K562 (cell line): Measurements from ENCODE around the gene ELMO1. TPM values are rescaled to one million over a fixed set of nuclear protein-coding genes. Genes with fewer than 3 reads are reported as not detected.

Experiments used
- ATAC-seq: fragments of 200-7000 bp; cut with Tn5 transposase; 3 replicates; pipeline ENCODE4 v1.9.1; 2020; ENCODE audit warnings: moderate library complexity
- BruUV-seq: library from RNA; stranded (reverse); fragments of 400-500 nt; replicated peaks from 2 replicates; lab custom pipeline; 2021; lab: Mats Ljungman, UMichigan
- CTCF ChIA-PET: fragments of 300-600 bp; formaldehyde crosslinking; extraction: SDS; loops from one replicate; lab custom pipeline; 2021; ENCODE audit warnings: low intra/inter-chr PET ratio; lab: Yijun Ruan, JAX
- POLR2A ChIA-PET: fragments of 300-600, 350-650 bp; sonication (Branson Sonifier 250); formaldehyde crosslinking; extraction: SDS; loops from one replicate; lab custom pipeline; 2021; ENCODE audit warnings: antibody characterized with exemption, inconsistent platforms; lab: Yijun Ruan, JAX
- DNase-seq, 4 experiments: peaks; one replicate each; pipeline versions ENCODE4 v3.0.0 to v3.0.0-alpha.2; 2011 to 2018; ENCODE audit warnings: low spot score in 3 of 4, mixed read lengths in 3 of 4; ENCODE audit errors: extremely low read depth in 1 of 4
- FAIRE-seq: peaks from 2 replicates; lab custom pipeline; 2011; peaks lifted over from hg19 to GRCh38; lab: Jason Lieb, UNC
- H2AFZ ChIP-seq: 2 replicates; pipeline ENCODE4 v1.6.0; 2011; ENCODE audit warnings: low read depth, low read length, control low read depth, inconsistent platforms
- H3K27ac ChIP-seq: fragments of 200-600 bp; 3 replicates; pipeline ENCODE4 v1.8.0; 2011; ENCODE audit warnings: low read depth, mild to moderate bottlenecking, control low read depth, inconsistent platforms, low read length, moderate library complexity, mixed read lengths; ENCODE audit errors: extremely low read depth
- H3K27me3 ChIP-seq, 2 experiments: fragments of 300-600 bp in 1 of 2; 2 replicates in 1 of 2; 3 replicates in 1 of 2; pipeline versions ENCODE4 v1.6.0 to v1.8.0; 2011; ENCODE audit warnings: inconsistent platforms in 2 of 2, low read length in 2 of 2, mild to moderate bottlenecking in 1 of 2, mixed read lengths in 1 of 2, moderate library complexity in 1 of 2; ENCODE audit not compliant: control insufficient read depth in 2 of 2, insufficient read depth in 2 of 2
- H3K36me3 ChIP-seq: fragments of 300-600 bp; 3 replicates; pipeline ENCODE4 v1.8.0; 2011; ENCODE audit warnings: mild to moderate bottlenecking, low read length, inconsistent platforms; ENCODE audit not compliant: control insufficient read depth, insufficient read depth
- H3K4me1 ChIP-seq, 2 experiments: fragments of 200-600 bp in 1 of 2; replicated peaks in 1 of 2; 2 replicates in 1 of 2; 3 replicates in 1 of 2; pipeline versions ENCODE4 v1.5.1 to v1.8.0; 2011; ENCODE audit warnings: inconsistent platforms in 2 of 2, low read length in 2 of 2, mild to moderate bottlenecking in 1 of 2, mixed read lengths in 1 of 2, moderate library complexity in 1 of 2; ENCODE audit not compliant: control insufficient read depth in 2 of 2, insufficient read depth in 2 of 2
- H3K4me2 ChIP-seq: 2 replicates; pipeline ENCODE4 v1.6.1; 2011; ENCODE audit warnings: low read length, control low read depth, inconsistent platforms, mixed read lengths; ENCODE audit not compliant: insufficient read depth
- H3K4me3 ChIP-seq: fragments of 200-600 bp; sonication (generic), shearing (Covaris generic); 2 replicates; pipeline ENCODE4 v1.5.1; 2016; ENCODE audit warnings: control low read depth, inconsistent platforms
- H3K79me2 ChIP-seq: fragments of 200-600 bp; 3 replicates; pipeline ENCODE4 v1.8.0; 2011; ENCODE audit warnings: low read length, inconsistent platforms; ENCODE audit not compliant: control insufficient read depth, insufficient read depth
- H3K9ac ChIP-seq, 2 experiments: 2 replicates each; pipeline versions ENCODE4 v1.6.0 to v1.6.1; 2011; ENCODE audit warnings: low read depth in 2 of 2, low read length in 2 of 2, control low read depth in 1 of 2, inconsistent platforms in 1 of 2, mild to moderate bottlenecking in 1 of 2, mixed read lengths in 1 of 2; ENCODE audit not compliant: insufficient read depth in 1 of 2
- H3K9me1 ChIP-seq: one replicate; pipeline ENCODE4 v1.6.0; 2011; ENCODE audit warnings: inconsistent platforms, mild to moderate bottlenecking, low read length, moderate library complexity; ENCODE audit not compliant: control insufficient read depth, insufficient read depth
- H3K9me3 ChIP-seq: replicated peaks from 2 replicates; pipeline ENCODE4 v1.5.1; 2011; ENCODE audit warnings: low read depth, low read length, inconsistent platforms; ENCODE audit not compliant: control insufficient read depth, insufficient read depth
- H4K20me1 ChIP-seq: replicated peaks from 2 replicates; pipeline ENCODE4 v1.6.1; 2011; ENCODE audit warnings: low read length, inconsistent platforms, mixed read lengths; ENCODE audit not compliant: control insufficient read depth, insufficient read depth
- ATF2 ChIP-seq: sonication (generic); formaldehyde crosslinking; IDR thresholded peaks from 2 replicates; pipeline ENCODE4 v1.8.1; 2022; ENCODE audit warnings: missing genetic modification reagents
- FOSL1 ChIP-seq: fragments of 200-800 bp; sonication (Bioruptor generic); conservative IDR thresholded peaks from 2 replicates; pipeline ENCODE4 v1.6.1; 2016; ENCODE audit warnings: missing genetic modification characterization, missing compliant biosample characterization
- ILK ChIP-seq: fragments of 450-650 bp; IDR thresholded peaks from 2 replicates; pipeline ENCODE4 v1.6.1; 2016; ENCODE audit warnings: missing genetic modification characterization, low read depth, mild to moderate bottlenecking, missing compliant biosample characterization, moderate library complexity, borderline replicate concordance
- JUND ChIP-seq, 2 experiments: IDR thresholded peaks; 2 replicates in 1 of 2; 3 replicates in 1 of 2; pipeline ENCODE4 v1.6.1; 2011; ENCODE audit warnings: borderline replicate concordance in 2 of 2, low read depth in 2 of 2, low read length in 2 of 2, improper control_type of control experiment in 1 of 2, missing biosample characterization in 1 of 2, missing genetic modification characterization in 1 of 2, missing genetic modification reagents in 1 of 2
- RBBP5 ChIP-seq: fragments of 200-600 bp; sonication (generic); IDR thresholded peaks from 2 replicates; pipeline ENCODE4 v1.6.1; 2012; ENCODE audit warnings: borderline replicate concordance, mild to moderate bottlenecking, low read length, control low read depth, inconsistent platforms; ENCODE audit not compliant: insufficient read depth, poor library complexity, severe bottlenecking
- TCF7L2 ChIP-seq: fragments of 150-350 bp; IDR thresholded peaks from 2 replicates; pipeline ENCODE4 v1.6.1; 2016; ENCODE audit warnings: low read depth, mild to moderate bottlenecking, low read length, moderate library complexity
- WGBS: fragments of 100-300 bp; shearing (Covaris generic); methylation state at CpG from one replicate; pipeline ENCODE4 v1.1.6; 2016; ENCODE audit warnings: low coverage, mixed read lengths; ENCODE audit not compliant: insufficient coverage; ENCODE audit errors: missing lambda C conversion rate; 5-methylcytosine and 5-hydroxymethylcytosine counted together
- in situ Hi-C: fragments of 300-500 bp; cut with MboI; formaldehyde crosslinking; loops from 4 replicates; pipeline ENCODE4 v1.15.0; 2018; ENCODE audit warnings: inconsistent platforms, mixed read lengths
- intact Hi-C: fragments of 100-400 bp; cut with micrococcal nuclease; formaldehyde crosslinking; loops from 2 replicates; pipeline ENCODE4 v1.14.2; 2022
- polyA plus RNA-seq, 8 experiments: library from polyadenylated mRNA; depleted of rRNA in 4 of 8; stranded (reverse) in 5 of 8; unstranded in 3 of 8; fragments of >200 nt; fragmentation: Nextera tagmentation in 2 of 8; fragmentation: Illumina TruSeq in 1 of 8; extraction: Ambion mirVana in 2 of 8; extraction: Trizol in 1 of 8; gene quantifications; 2 replicates each; pipeline versions ENCODE4 v1.2.1 to v1.2.3, GENCODE V29; 2011 to 2014; ENCODE audit warnings: inconsistent platforms in 1 of 8, missing spikeins in 1 of 8
- total RNA-seq, 7 experiments: library from RNA; depleted of rRNA in 6 of 7; stranded (reverse); fragments of >200 nt in 6 of 7; fragmentation: Illumina TruSeq in 2 of 7; extraction: Trizol in 2 of 7; gene quantifications; 2 replicates each; pipeline versions ENCODE4 v1.2.1 to v1.2.3, GENCODE V29; 2011 to 2021; ENCODE audit warnings: low replicate concordance in 1 of 7
- TF ChIP-seq, protein P1 (sequence below): sonication (generic); IDR thresholded peaks from 2 replicates; pipeline ENCODE4 v1.6.1; 2016
- TF ChIP-seq, protein P2 (sequence below): fragments of 450-650 bp; IDR thresholded peaks from 2 replicates; pipeline ENCODE4 v1.6.1; 2016; ENCODE audit warnings: antibody characterized with exemption

The ELMO1 gene
- total and polyA plus RNA-seq, 9 of the 15 experiments (the other 6 are each of a cell fraction or from before 2014, with no cell fraction given): 0.36 to 7.2 (median 3.6) TPM

- no peak for TF ChIP-seq ATF2 (CRISPR knock-in tag)
- no peak for TF ChIP-seq FOSL1 (tag)
- TF ChIP-seq TCF7L2: no peak
- TF ChIP-seq RBBP5: no peak
Measured at GRCh38 chr7:36971515-36972139, 477.0 kb downstream of the ELMO1 start (continued).

GRCh38 chr7:36970551-36971514 is 477.8 kb downstream of the ELMO1 start:
- Histone ChIP-seq H3K9ac (no peak overlapping the region), H3K9me3 (no peaks in the 10 kb centered on the region), H3K4me2 (no peak overlapping the region), H3K36me3 (no peaks in the 10 kb centered on the region), H3K27me3 (no peaks in the 10 kb centered on the region), H3K4me3 (no peak overlapping the region), H4K20me1 (no peaks in the 10 kb centered on the region), H3K4me1 (peaks cover 0 to 7% of the 10 kb centered on the region in 2 experiments; a peak in 1 of 5 replicates), H3K9me1 (no peaks in the 10 kb centered on the region), H3K79me2 (no peaks in the 10 kb centered on the region), H3K27ac (no peak overlapping the region), H2AFZ (no peak overlapping the region)
- in situ Hi-C loops: no loop called here
- no TSS peak for BruUV-seq
- no peak for FAIRE-seq
- 0% methylated on average over 4 of the region's 5 CpGs for WGBS
- CTCF ChIA-PET: no interaction called here
- intact Hi-C loops: no loop called here
- no peak for DNase-seq
- POLR2A ChIA-PET: interaction anchor here (1.3 kb wide), 1 partner anchor 9 kb away, joined by 4 read pairs; no protein-coding TSS in a partner anchor
- no peak for ATAC-seq
- TF ChIP-seq, protein P1, sequence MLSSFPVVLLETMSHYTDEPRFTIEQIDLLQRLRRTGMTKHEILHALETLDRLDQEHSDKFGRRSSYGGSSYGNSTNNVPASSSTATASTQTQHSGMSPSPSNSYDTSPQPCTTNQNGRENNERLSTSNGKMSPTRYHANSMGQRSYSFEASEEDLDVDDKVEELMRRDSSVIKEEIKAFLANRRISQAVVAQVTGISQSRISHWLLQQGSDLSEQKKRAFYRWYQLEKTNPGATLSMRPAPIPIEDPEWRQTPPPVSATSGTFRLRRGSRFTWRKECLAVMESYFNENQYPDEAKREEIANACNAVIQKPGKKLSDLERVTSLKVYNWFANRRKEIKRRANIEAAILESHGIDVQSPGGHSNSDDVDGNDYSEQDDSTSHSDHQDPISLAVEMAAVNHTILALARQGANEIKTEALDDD: no peak
- TF ChIP-seq ILK (tag) (no peak), JUND (IDR thresholded peaks at IDR 0.05; ENCODE audit: borderline replicate concordance, low read depth, low read length) (no peak), JUND (tag; IDR thresholded peaks at IDR 0.05; ENCODE audit: borderline replicate concordance, low read depth, low read length) (no peak)
- TF ChIP-seq, protein P2, sequence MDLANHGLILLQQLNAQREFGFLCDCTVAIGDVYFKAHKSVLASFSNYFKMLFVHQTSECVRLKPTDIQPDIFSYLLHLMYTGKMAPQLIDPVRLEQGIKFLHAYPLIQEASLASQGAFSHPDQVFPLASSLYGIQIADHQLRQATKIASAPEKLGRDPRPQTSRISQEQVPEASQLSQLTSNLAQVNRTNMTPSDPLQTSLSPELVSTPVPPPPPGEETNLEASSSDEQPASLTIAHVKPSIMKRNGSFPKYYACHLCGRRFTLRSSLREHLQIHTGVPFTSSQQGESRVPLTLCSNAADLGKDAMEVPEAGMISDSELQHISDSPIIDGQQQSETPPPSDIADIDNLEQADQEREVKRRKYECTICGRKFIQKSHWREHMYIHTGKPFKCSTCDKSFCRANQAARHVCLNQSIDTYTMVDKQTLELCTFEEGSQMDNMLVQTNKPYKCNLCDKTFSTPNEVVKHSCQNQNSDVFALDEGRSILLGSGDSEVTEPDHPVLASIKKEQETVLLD: no peak
